ENCODE measurements around the gene ELL. TPM values are rescaled to one million over a fixed set of nuclear protein-coding genes. Genes with fewer than 3 reads are reported as not detected.
A peak's percentile ranks its signal among the peaks of the same experiment; 100 is the strongest.
"Not testable (repeated sequence)": the region's sequence is repeated elsewhere in the genome, so short reads cannot be mapped to it uniquely, and the experiment has no call there.

The ELL gene
- total RNA-seq, 1 donor from 2014 or later: 9.7 TPM

DNA sequence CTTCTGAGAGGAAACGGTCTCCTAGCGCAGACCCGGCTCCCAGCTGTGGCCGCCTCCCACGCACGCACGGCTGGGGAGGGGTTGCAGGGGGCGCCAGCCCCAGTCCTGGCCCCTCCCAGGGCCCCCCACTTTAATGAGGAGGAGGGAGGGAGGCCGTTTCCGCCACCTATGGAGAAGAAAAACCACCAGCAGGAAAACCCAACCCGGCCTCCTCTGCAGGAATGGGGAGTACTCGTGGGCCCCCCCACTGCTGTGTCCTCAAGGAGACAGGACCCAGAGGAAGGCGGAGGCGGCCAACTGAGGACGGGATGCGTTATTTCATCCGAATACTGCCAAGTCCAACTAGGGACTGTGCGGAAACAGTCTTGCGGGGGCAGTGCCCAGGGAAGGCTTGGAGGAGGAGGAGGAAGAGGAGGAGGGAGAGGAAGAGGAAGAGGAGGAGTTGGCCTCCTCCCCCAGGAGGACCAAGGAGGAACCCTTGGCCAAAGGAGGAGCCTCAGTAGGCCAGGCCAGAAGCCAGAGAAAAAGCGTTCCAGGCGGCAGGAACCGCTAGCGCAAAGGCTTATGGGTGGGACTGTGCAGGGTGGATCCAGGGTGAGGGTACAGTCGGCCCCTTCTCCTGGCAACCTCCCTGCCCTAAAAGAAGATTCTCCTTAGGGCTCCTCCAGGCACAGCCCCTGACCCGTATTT is 106.5 kb downstream of the ELL start:
- FAIRE-seq: no peak
- no peak overlapping the region for H3K4me3 ChIP-seq (ENCODE audit: low read depth, low read length)
- H3K27me3 ChIP-seq (ENCODE audit: control insufficient read depth, insufficient read depth, low read length): no peaks in the 10 kb centered on the region
- TF ChIP-seq, protein P1, sequence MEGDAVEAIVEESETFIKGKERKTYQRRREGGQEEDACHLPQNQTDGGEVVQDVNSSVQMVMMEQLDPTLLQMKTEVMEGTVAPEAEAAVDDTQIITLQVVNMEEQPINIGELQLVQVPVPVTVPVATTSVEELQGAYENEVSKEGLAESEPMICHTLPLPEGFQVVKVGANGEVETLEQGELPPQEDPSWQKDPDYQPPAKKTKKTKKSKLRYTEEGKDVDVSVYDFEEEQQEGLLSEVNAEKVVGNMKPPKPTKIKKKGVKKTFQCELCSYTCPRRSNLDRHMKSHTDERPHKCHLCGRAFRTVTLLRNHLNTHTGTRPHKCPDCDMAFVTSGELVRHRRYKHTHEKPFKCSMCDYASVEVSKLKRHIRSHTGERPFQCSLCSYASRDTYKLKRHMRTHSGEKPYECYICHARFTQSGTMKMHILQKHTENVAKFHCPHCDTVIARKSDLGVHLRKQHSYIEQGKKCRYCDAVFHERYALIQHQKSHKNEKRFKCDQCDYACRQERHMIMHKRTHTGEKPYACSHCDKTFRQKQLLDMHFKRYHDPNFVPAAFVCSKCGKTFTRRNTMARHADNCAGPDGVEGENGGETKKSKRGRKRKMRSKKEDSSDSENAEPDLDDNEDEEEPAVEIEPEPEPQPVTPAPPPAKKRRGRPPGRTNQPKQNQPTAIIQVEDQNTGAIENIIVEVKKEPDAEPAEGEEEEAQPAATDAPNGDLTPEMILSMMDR (IDR thresholded peaks at IDR 0.05; ENCODE audit: insufficient read depth, low read length, severe bottlenecking): no peak
- H3K36me3 ChIP-seq (ENCODE audit: control insufficient read depth, insufficient read depth, low read length): no peaks in the 10 kb centered on the region
- no peak for DNase-seq (ENCODE audit: low read depth)

GRCh38 chr19:18414504-18415177 is 107.2 kb downstream of the ELL start:
- DNase-seq (ENCODE audit: low read depth) (no peak), FAIRE-seq (no peak)
- TF ChIP-seq, protein P1 (IDR thresholded peaks at IDR 0.05; ENCODE audit: insufficient read depth, low read length, severe bottlenecking): no peak
- Histone ChIP-seq H3K36me3 (ENCODE audit: control insufficient read depth, insufficient read depth, low read length) (no peaks in the 10 kb centered on the region), H3K27me3 (ENCODE audit: control insufficient read depth, insufficient read depth, low read length) (no peaks in the 10 kb centered on the region), H3K4me3 (ENCODE audit: low read depth, low read length) (no peak overlapping the region)

GRCh38 chr19:18412610-18413239 is 109.1 kb downstream of the ELL start:
- H3K4me3 ChIP-seq (ENCODE audit: low read depth, low read length): no peak overlapping the region
- H3K27me3 ChIP-seq (ENCODE audit: control insufficient read depth, insufficient read depth, low read length): no peaks in the 10 kb centered on the region
- FAIRE-seq: no peak
- H3K36me3 ChIP-seq (ENCODE audit: control insufficient read depth, insufficient read depth, low read length): no peaks in the 10 kb centered on the region
- TF ChIP-seq, protein P1 (IDR thresholded peaks at IDR 0.05; ENCODE audit: insufficient read depth, low read length, severe bottlenecking): no peak
- DNase-seq (ENCODE audit: low read depth): no peak

DNA sequence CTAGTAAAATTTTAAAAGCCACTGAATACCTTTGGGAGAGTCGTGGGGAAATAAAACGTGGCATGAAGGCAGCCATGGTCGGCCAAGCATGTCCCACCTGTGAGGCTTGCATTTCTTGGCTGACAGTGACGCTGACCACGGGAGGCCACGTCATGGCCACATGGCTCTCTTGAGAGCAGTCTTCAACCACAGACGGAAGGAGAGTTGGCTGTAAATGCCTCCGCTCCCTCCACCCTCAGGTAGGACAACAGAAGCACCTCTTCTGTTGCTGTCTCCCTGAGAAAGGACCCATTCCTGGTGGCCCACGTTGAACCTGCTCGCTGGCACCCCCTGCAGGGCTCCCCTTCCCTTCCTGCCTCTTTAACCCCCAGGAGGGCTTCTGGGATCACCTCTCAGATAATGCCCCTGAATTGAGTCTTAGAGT is 113.8 kb downstream of the ELL start:
- DNase-seq (ENCODE audit: low read depth) (no peak), FAIRE-seq (no peak)
- H3K27me3 ChIP-seq (ENCODE audit: control insufficient read depth, insufficient read depth, low read length): no peaks in the 10 kb centered on the region
- no peak overlapping the region for H3K4me3 ChIP-seq (ENCODE audit: low read depth, low read length)
- H3K36me3 ChIP-seq (ENCODE audit: control insufficient read depth, insufficient read depth, low read length): no peaks in the 10 kb centered on the region
- TF ChIP-seq, protein P1 (IDR thresholded peaks at IDR 0.05; ENCODE audit: insufficient read depth, low read length, severe bottlenecking): peak; percentile 47

DNA sequence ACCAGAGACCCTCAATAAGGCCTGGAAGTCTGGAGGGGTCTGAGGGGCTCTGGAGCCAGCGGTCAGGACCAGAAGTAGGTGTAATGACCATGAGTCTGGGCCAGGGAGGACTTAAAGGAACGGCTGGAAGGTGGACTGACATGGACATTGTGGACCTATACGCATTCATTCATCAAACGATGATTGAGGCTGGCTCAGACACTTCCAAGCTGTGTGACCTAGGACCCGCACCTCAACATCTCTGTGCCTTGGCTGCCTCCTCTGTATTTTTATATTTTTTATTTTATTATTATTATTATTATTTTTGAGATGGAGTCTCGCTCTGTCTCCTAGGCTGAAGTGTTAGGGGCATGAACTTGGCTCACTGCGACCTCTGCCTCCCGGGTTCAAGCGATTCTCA is 115.1 kb downstream of the ELL start:
- Histone ChIP-seq H3K4me3 (ENCODE audit: low read depth, low read length) (no peak overlapping the region), H3K27me3 (ENCODE audit: control insufficient read depth, insufficient read depth, low read length) (no peaks in the 10 kb centered on the region), H3K36me3 (ENCODE audit: control insufficient read depth, insufficient read depth, low read length) (no peaks in the 10 kb centered on the region)
- TF ChIP-seq, protein P1 (IDR thresholded peaks at IDR 0.05; ENCODE audit: insufficient read depth, low read length, severe bottlenecking): no peak
- FAIRE-seq: no peak
- no peak for DNase-seq (ENCODE audit: low read depth)

GRCh38 chr19:18405754-18406153 is 116.1 kb downstream of the ELL start:
- not testable (repeated sequence) for H3K27me3 ChIP-seq (ENCODE audit: control insufficient read depth, insufficient read depth, low read length); H3K4me3 ChIP-seq (ENCODE audit: low read depth, low read length); FAIRE-seq; H3K36me3 ChIP-seq (ENCODE audit: control insufficient read depth, insufficient read depth, low read length); DNase-seq (ENCODE audit: low read depth)

GRCh38 chr19:18402455-18403248 is 119.2 kb downstream of the ELL start:
- not testable (repeated sequence) for DNase-seq (ENCODE audit: low read depth); H3K36me3 ChIP-seq (ENCODE audit: control insufficient read depth, insufficient read depth, low read length); H3K4me3 ChIP-seq (ENCODE audit: low read depth, low read length); H3K27me3 ChIP-seq (ENCODE audit: control insufficient read depth, insufficient read depth, low read length); FAIRE-seq
